Measurements from ENCODE around the gene MRTFB. TPM values are rescaled to one million over a fixed set of nuclear protein-coding genes. Genes with fewer than 3 reads are reported as not detected.

Gene MRTFB
- total and polyA plus RNA-seq, 2 of the 13 experiments (the other 11 are each of a cell fraction or from before 2014, with no cell fraction given) = 11.4 to 14.0 TPM

GRCh38 chr16:14111713-14112538, 40.8 kb downstream of the MRTFB start (continued):
- TF ChIP-seq ZNF430 (CRISPR knock-in tag; IDR thresholded peaks at IDR 0.05) (peak; percentile 58; the same call in 1 of the 2 replicates), GTF2F1 (IDR thresholded peaks at IDR 0.05; ENCODE audit: low read length) (no peak), HOXD1 (CRISPR knock-in tag; IDR thresholded peaks at IDR 0.05) (no peak), AKNA (CRISPR knock-in tag; IDR thresholded peaks at IDR 0.05; ENCODE audit: borderline replicate concordance) (no peak), MAF1 (CRISPR knock-in tag; IDR thresholded peaks at IDR 0.05; ENCODE audit: borderline replicate concordance) (no peak), SIX1 (CRISPR knock-in tag; IDR thresholded peaks at IDR 0.05; ENCODE audit: borderline replicate concordance) (no peak), RARA (CRISPR knock-in tag; IDR thresholded peaks at IDR 0.05) (0 out of 2 replicates have a peak, but pooled peaks have one; percentile 8), SOX13 (IDR thresholded peaks at IDR 0.05) (no peak), SOX13 (CRISPR knock-in tag; conservative IDR thresholded peaks at IDR 0.05 in 1 of 2, IDR thresholded peaks at IDR 0.05 in 1 of 2) (no peak), XRCC5 (optimal IDR thresholded peaks at IDR 0.05; ENCODE audit: low read length) (peak; percentile 24), ZNF317 (CRISPR knock-in tag; IDR thresholded peaks at IDR 0.05) (no peak), ZNF33A (CRISPR knock-in tag; IDR thresholded peaks at IDR 0.05; ENCODE audit: borderline replicate concordance) (no peak), ZNF510 (CRISPR knock-in tag; IDR thresholded peaks at IDR 0.05; ENCODE audit: low read depth) (no peak), ZKSCAN5 (CRISPR knock-in tag; IDR thresholded peaks at IDR 0.05) (peak; percentile 94), RARG (CRISPR knock-in tag; IDR thresholded peaks at IDR 0.05; ENCODE audit: low read depth) (no peak), ZFP91 (CRISPR knock-in tag; IDR thresholded peaks at IDR 0.05; ENCODE audit: borderline replicate concordance) (no peak), ZBTB3 (CRISPR knock-in tag; IDR thresholded peaks at IDR 0.05; ENCODE audit: borderline replicate concordance, low read depth) (no peak), CTCF (CRISPR knock-in tag; IDR thresholded peaks at IDR 0.05) (no peak)

Data from HepG2 (cell line).